Smooth muscle cell (in vitro differentiated cells): ENCODE results near the gene CASK. TPM values are rescaled to one million over a fixed set of nuclear protein-coding genes. Genes with fewer than 3 reads are reported as not detected.

Source experiments
- DNase-seq: peaks from one replicate; lab custom pipeline; 2025; ENCODE audit not compliant: unreplicated experiment; lab: John Stamatoyannopoulos, UW
- H2AFZ ChIP-seq: fragments of 200-600 bp; sonication (generic); 2 replicates; pipeline ENCODE4 v1.6.0; 2016; ENCODE audit warnings: antibody characterized with exemption, low read depth, mild to moderate bottlenecking
- H3F3A ChIP-seq: fragments of 200-600 bp; sonication (generic); 2 replicates; pipeline ENCODE4 v1.6.0; 2017; ENCODE audit warnings: antibody characterized with exemption, low read depth
- H3K27ac ChIP-seq: fragments of 200-600 bp; sonication (generic); 2 replicates; pipeline ENCODE4 v1.5.1; 2016; ENCODE audit warnings: low read depth, mild to moderate bottlenecking
- H3K27me3 ChIP-seq: fragments of 200-600 bp; sonication (generic); 2 replicates; pipeline ENCODE4 v1.6.1; 2016; ENCODE audit warnings: low read depth, mild to moderate bottlenecking
- H3K36me3 ChIP-seq: fragments of 200-600 bp; sonication (generic); 2 replicates; pipeline ENCODE4 v1.5.1; 2016; ENCODE audit warnings: low read depth
- H3K4me1 ChIP-seq: fragments of 200-600 bp; sonication (generic); 2 replicates; pipeline ENCODE4 v1.5.1; 2016; ENCODE audit warnings: low read depth
- H3K4me2 ChIP-seq: fragments of 200-600 bp; sonication (generic); 2 replicates; pipeline ENCODE4 v1.6.0; 2016; ENCODE audit warnings: mild to moderate bottlenecking
- H3K4me3 ChIP-seq: fragments of 200-600 bp; sonication (generic); 2 replicates; pipeline ENCODE4 v1.5.1; 2016; ENCODE audit warnings: mild to moderate bottlenecking
- H3K79me2 ChIP-seq: fragments of 200-600 bp; sonication (generic); 2 replicates; pipeline ENCODE4 v1.6.0; 2016; ENCODE audit warnings: low read depth, mild to moderate bottlenecking
- H3K9ac ChIP-seq: fragments of 200-600 bp; sonication (generic); 2 replicates; pipeline ENCODE4 v1.6.0; 2016; ENCODE audit warnings: low read depth
- H3K9me3 ChIP-seq: fragments of 200-600 bp; sonication (generic); replicated peaks from 2 replicates; pipeline ENCODE4 v1.5.1; 2016; ENCODE audit warnings: low read depth
- H4K20me1 ChIP-seq: fragments of 200-600 bp; sonication (generic); 2 replicates; pipeline ENCODE4 v1.6.0; 2016; ENCODE audit warnings: low read depth
- CTCF ChIP-seq: fragments of 200-600 bp; sonication (generic); IDR thresholded peaks from 2 replicates; pipeline ENCODE4 v1.5.1; 2017; ENCODE audit warnings: borderline replicate concordance, mild to moderate bottlenecking, antibody characterized with exemption; ENCODE audit not compliant: insufficient read depth, poor library complexity, severe bottlenecking
- WGBS: methylation state at CpG from one replicate; pipeline ENCODE4 v1.1.7; 2016; ENCODE audit warnings: low lambda C conversion rate; 5-methylcytosine and 5-hydroxymethylcytosine counted together
- polyA plus RNA-seq: library from polyadenylated mRNA; unstranded; fragments of >200 nt; fragmentation: Nextera tagmentation; extraction: Ambion mirVana; gene quantifications from 2 replicates; pipeline ENCODE4 v1.2.1, GENCODE V29; 2016
- total RNA-seq: library from RNA; depleted of rRNA; stranded (reverse); fragments of >200 nt; gene quantifications from 2 replicates; pipeline ENCODE4 v1.2.3, GENCODE V29; 2014

CASK gene
- total and polyA plus RNA-seq, 2 experiments from 2014 or later, result 49.4 to 97.5 TPM

DNA sequence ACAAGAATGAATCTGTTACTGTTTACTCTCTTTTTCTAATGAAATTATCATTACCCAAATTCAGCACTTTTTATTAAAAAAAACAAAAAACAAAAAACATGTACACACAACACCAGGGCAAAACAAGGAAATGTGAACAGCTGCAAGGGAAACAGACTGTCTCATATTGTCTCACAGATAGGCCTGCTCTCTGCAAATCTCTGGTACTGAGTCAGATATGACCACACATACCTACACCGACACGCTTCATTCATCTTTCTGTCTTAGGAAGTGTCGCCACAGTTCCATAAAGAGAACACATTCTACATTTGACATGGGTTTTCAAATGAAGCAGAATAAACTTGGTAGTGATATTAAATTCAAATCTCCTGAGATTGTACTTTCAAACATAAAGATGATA, 326.8 kb downstream of the CASK start:
- WGBS, result 57% methylated on average over 3 of the region's 3 CpGs
- no peak overlapping the region for H3K4me3 ChIP-seq

DNA sequence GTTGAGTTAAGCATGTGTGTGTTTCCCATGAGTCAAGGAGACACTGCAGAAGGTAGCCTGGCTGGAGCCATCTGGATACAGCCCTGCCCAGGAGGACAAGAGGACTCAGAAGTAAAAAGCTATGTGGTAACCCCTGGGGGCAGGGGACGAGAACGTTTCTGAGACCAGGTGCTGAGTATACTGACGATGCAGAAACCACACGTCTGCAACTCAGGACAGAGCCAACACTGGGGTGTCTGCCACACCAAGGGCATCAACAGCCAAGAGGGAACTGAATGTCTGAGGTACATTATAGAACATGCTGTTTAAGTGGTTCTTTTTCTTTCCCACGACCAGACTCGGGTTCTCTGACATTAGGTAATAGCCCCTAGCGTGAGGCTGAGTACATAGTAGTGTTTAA, 328.7 kb downstream of the CASK start:
- DNase-seq, result no peak
- no peak overlapping the region for H3K27ac ChIP-seq
- no peaks in the 10 kb centered on the region for H3K79me2 ChIP-seq
- no peaks in the 10 kb centered on the region for H4K20me1 ChIP-seq
- peaks cover 4% of the 10 kb centered on the region for H3K4me1 ChIP-seq
- H3K4me3 ChIP-seq, result no peak overlapping the region
- no peaks in the 10 kb centered on the region for H3K36me3 ChIP-seq
- peaks cover 3% of the 10 kb centered on the region for H3K9me3 ChIP-seq
- no peak overlapping the region for H2AFZ ChIP-seq
- H3F3A ChIP-seq, result no peaks in the 10 kb centered on the region
- H3K27me3 ChIP-seq, result no peaks in the 10 kb centered on the region
- no peak for TF ChIP-seq CTCF
- 77% methylated on average over 7 of the region's 7 CpGs for WGBS
- no peak overlapping the region for H3K9ac ChIP-seq
- H3K4me2 ChIP-seq, result no peak overlapping the region

More for the DNA sequence above, 326.8 kb downstream of the CASK start:
- Histone ChIP-seq H3K79me2 (no peaks in the 10 kb centered on the region), H2AFZ (no peak overlapping the region), H3K36me3 (no peaks in the 10 kb centered on the region), H3K27ac (no peak overlapping the region), H3K4me1 (peaks cover 10% of the 10 kb centered on the region), H3K9ac (no peak overlapping the region), H4K20me1 (no peaks in the 10 kb centered on the region), H3F3A (no peaks in the 10 kb centered on the region), H3K27me3 (no peaks in the 10 kb centered on the region), H3K4me2 (no peak overlapping the region), H3K9me3 (peaks cover 3% of the 10 kb centered on the region)
- no peak for DNase-seq
- TF ChIP-seq CTCF, result no peak

DNA sequence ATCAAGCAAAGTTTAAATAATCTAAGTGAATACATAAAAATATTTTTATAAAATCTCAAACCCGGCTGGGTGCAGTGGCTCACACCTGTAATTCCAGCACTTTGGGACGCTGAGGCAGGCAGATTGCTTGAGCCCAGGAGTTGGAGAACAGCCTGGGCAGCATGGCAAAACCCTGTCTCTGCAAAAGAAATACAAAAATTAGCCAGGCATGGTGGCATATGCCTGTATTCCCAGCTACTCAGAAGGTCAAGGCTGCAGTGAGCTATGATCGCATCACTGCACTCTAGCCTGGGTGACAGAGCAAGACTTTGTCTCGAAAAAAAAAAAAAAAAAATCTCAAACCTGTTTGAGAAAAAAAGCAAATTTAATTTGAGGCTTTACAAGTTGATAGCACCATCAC, 331.4 kb downstream of the CASK start:
- no peak for DNase-seq
- H4K20me1 ChIP-seq, result no peaks in the 10 kb centered on the region
- no peaks in the 10 kb centered on the region for H3K27me3 ChIP-seq
- WGBS, result 85% methylated on average over 4 of the region's 4 CpGs
- H3K9ac ChIP-seq, result no peak overlapping the region
- TF ChIP-seq CTCF, result no peak
- H3F3A ChIP-seq, result no peaks in the 10 kb centered on the region
- H3K4me1 ChIP-seq, result no peaks in the 10 kb centered on the region
- no peak overlapping the region for H2AFZ ChIP-seq
- no peaks in the 10 kb centered on the region for H3K36me3 ChIP-seq
- no peak overlapping the region for H3K27ac ChIP-seq
- no peaks in the 10 kb centered on the region for H3K79me2 ChIP-seq
- H3K9me3 ChIP-seq, result peaks cover 3% of the 10 kb centered on the region
- no peak overlapping the region for H3K4me3 ChIP-seq
- no peak overlapping the region for H3K4me2 ChIP-seq

GRCh38 chrX:41590641-41591040, 332.7 kb downstream of the CASK start:
- H2AFZ ChIP-seq, result no peak overlapping the region
- no peak overlapping the region for H3K4me3 ChIP-seq
- no peak overlapping the region for H3K4me2 ChIP-seq
- H3K36me3 ChIP-seq, result no peaks in the 10 kb centered on the region
- no peak overlapping the region for H3K27ac ChIP-seq
- 76% methylated on average over 3 of the region's 3 CpGs for WGBS
- H3F3A ChIP-seq, result no peaks in the 10 kb centered on the region
- H3K4me1 ChIP-seq, result no peaks in the 10 kb centered on the region
- DNase-seq, result no peak
- TF ChIP-seq CTCF, result no peak
- H3K9ac ChIP-seq, result no peak overlapping the region
- H3K79me2 ChIP-seq, result no peaks in the 10 kb centered on the region
- no peaks in the 10 kb centered on the region for H4K20me1 ChIP-seq
- peaks cover 3% of the 10 kb centered on the region for H3K9me3 ChIP-seq
- no peaks in the 10 kb centered on the region for H3K27me3 ChIP-seq
